Measurements from ENCODE around the gene JPH2.

Gene JPH2

DNA sequence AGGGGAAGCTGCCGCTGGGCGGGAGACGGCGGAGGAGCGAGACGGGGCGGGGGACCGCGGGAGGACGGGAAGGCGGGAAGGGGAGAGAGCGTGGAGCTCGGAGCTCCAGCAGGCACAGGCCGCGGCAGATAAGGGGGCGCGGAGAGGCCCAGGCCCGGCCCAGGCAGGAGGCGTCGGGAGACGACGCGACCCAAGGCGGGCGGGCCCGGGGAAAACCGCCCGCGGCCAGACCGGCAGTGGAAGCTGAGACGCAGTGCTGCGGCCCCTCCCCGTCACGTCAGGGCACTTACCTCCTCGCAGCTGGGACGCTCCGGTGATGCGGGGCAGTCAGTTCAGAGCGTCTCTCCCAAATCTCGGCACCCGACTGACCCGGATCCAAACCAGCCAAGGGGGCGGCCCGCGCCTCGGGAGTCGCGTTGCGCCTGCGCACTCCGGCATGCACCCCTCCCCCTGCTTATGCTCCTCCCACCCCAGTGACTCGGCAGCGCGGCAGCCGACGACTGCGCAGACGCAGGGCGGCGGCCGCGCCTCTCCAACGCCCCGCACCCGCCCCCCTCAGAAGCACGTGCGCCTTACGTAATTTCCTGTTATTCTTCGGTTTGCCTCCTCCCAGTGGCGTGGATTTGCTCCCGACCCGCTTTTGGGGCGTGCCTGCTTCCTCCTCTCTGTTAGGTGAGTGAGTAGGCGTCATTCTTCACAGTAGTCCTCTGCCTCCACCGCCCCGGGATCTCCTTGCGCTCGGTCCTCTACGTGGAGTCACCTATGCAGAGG lies 23.6 kb upstream of the JPH2 start, which contains the start of gene OSER1:
TSS of gene OSER1 (minus strand) at position 366 of the 771 bp plus-strand sequence. CDS start 3,814 bp downstream, outside the sequence.
- TF ChIP-seq YY1 (IDR thresholded peaks at IDR 0.05; ENCODE audit: insufficient read depth, insufficient read length) (no peak), ZNF274 (IDR thresholded peaks at IDR 0.05; ENCODE audit: low read depth, low read length) (no peak), SUZ12 (IDR thresholded peaks at IDR 0.05; ENCODE audit: extremely low read depth, insufficient read depth, insufficient read length) (no peak)
- no peaks in the 10 kb centered on the region for H3K4me1 ChIP-seq (ENCODE audit: insufficient read depth, insufficient read length)
- H3K4me3 ChIP-seq (ENCODE audit: insufficient read length, low read depth), result peak within 1 kb of the TSS; percentile 94
- H3K9ac ChIP-seq (ENCODE audit: insufficient read length, low read depth), result peak within 1 kb of the TSS; percentile 96
- H3K27me3 ChIP-seq (ENCODE audit: insufficient read depth, insufficient read length), result no peaks in the 10 kb centered on the region
- peak; percentile 95 for DNase-seq (ENCODE audit: low read depth, low spot score)
- no peaks in the 10 kb centered on the region for H3K9me3 ChIP-seq (ENCODE audit: insufficient read depth, low read length)
- H3K36me3 ChIP-seq (ENCODE audit: insufficient read depth, insufficient read length, low read length), result peaks cover 12% of the 10 kb centered on the region

DNA sequence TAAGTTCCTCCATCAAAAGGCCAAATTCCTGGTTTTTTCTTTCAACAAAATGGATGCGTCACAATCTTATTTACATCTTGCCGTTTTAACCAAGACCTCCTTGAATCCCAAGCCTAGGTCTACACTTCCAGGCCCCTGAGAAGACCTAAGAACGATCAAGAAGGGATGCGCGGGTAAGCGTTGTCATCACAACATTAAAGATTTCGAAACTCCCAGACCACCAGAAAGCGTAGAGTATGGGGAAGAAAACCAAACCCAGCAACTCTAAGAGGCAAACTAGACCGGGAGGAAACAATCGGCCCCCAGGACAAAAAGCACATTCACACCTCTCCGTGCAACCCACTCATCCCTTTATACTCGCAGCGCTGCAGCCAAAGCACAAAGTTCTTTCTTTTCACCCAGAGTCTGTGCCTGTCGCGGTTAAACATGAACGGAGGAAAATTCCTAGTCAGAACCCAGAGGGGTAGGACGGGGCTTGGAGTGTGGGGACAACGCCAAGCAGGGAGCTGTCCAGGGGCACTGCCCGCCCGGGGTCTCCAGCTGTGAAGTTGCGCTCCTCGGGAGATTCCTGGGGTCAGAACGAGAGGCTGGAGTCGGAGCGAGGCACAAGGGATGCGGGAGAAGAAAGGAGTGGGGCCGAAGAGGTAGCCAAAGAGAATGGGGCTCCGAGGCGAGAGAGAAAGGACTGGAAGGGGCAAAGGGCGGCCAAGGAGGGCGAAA lies 22.9 kb upstream of the JPH2 start:
- Histone ChIP-seq H3K9me3 (ENCODE audit: insufficient read depth, low read length) (no peaks in the 10 kb centered on the region), H3K4me1 (ENCODE audit: insufficient read depth, insufficient read length) (no peaks in the 10 kb centered on the region), H3K4me3 (ENCODE audit: insufficient read length, low read depth) (peak overlapping the region; percentile 94), H3K27me3 (ENCODE audit: insufficient read depth, insufficient read length) (no peaks in the 10 kb centered on the region), H3K36me3 (ENCODE audit: insufficient read depth, insufficient read length, low read length) (peaks cover 19% of the 10 kb centered on the region), H3K9ac (ENCODE audit: insufficient read length, low read depth) (peak overlapping the region; percentile 96)
- no peak for DNase-seq (ENCODE audit: low read depth, low spot score)
- TF ChIP-seq SUZ12 (IDR thresholded peaks at IDR 0.05; ENCODE audit: extremely low read depth, insufficient read depth, insufficient read length) (no peak), ZNF274 (IDR thresholded peaks at IDR 0.05; ENCODE audit: low read depth, low read length) (no peak), YY1 (IDR thresholded peaks at IDR 0.05; ENCODE audit: insufficient read depth, insufficient read length) (no peak)

DNA sequence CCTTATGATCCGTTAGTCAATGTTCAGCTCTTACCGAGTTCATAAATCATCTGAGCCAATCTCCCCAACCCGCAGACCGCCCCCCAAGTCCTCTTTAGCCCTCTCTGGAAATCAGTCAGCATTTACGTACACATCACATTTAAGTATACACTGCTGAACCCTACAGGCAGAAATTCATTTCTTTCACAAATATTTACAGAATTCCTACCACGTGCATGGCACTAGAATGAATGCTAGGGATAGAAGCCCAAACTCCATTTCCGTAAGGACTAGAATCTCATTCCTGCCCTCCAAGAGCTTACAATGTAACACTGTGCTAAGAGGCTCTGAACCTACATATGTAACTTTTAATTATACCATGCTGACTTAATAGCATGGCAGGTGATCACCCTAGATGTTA lies 21.8 kb upstream of the JPH2 start:
- Histone ChIP-seq H3K27me3 (ENCODE audit: insufficient read depth, insufficient read length) (no peaks in the 10 kb centered on the region), H3K4me3 (ENCODE audit: insufficient read length, low read depth) (peak overlapping the region; percentile 94), H3K36me3 (ENCODE audit: insufficient read depth, insufficient read length, low read length) (peaks cover 24% of the 10 kb centered on the region), H3K9ac (ENCODE audit: insufficient read length, low read depth) (peak overlapping the region; percentile 37), H3K9me3 (ENCODE audit: insufficient read depth, low read length) (no peaks in the 10 kb centered on the region), H3K4me1 (ENCODE audit: insufficient read depth, insufficient read length) (no peaks in the 10 kb centered on the region)
- no peak for DNase-seq (ENCODE audit: low read depth, low spot score)
- TF ChIP-seq YY1 (IDR thresholded peaks at IDR 0.05; ENCODE audit: insufficient read depth, insufficient read length) (no peak), SUZ12 (IDR thresholded peaks at IDR 0.05; ENCODE audit: extremely low read depth, insufficient read depth, insufficient read length) (no peak), ZNF274 (IDR thresholded peaks at IDR 0.05; ENCODE audit: low read depth, low read length) (no peak)

DNA sequence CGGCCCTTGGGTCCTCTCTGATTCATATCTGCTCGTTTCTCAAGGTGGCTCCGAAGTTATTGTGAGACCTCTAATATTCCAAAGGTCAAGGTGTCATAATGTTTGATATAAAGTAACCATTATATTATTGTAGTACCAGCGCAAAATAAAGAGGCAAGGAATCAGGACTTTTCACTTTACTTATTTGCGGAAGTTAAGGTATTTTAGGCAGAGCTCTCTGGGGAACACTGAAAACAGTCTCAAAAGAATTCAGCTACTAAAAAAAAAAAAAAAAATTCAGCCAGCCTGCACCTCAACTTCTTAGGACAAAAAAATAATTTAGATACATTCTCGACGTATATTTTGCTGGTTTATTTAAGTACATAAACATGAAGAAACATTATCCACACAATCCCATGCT lies 21.2 kb upstream of the JPH2 start:
- no peak overlapping the region for H3K9ac ChIP-seq (ENCODE audit: insufficient read length, low read depth)
- TF ChIP-seq ZNF274 (IDR thresholded peaks at IDR 0.05; ENCODE audit: low read depth, low read length) (no peak), YY1 (IDR thresholded peaks at IDR 0.05; ENCODE audit: insufficient read depth, insufficient read length) (no peak), SUZ12 (IDR thresholded peaks at IDR 0.05; ENCODE audit: extremely low read depth, insufficient read depth, insufficient read length) (no peak)
- H3K27me3 ChIP-seq (ENCODE audit: insufficient read depth, insufficient read length), result no peaks in the 10 kb centered on the region
- no peak overlapping the region for H3K4me3 ChIP-seq (ENCODE audit: insufficient read length, low read depth)
- H3K4me1 ChIP-seq (ENCODE audit: insufficient read depth, insufficient read length), result no peaks in the 10 kb centered on the region
- H3K36me3 ChIP-seq (ENCODE audit: insufficient read depth, insufficient read length, low read length), result peaks cover 26% of the 10 kb centered on the region
- no peaks in the 10 kb centered on the region for H3K9me3 ChIP-seq (ENCODE audit: insufficient read depth, low read length)
- no peak for DNase-seq (ENCODE audit: low read depth, low spot score)

DNA sequence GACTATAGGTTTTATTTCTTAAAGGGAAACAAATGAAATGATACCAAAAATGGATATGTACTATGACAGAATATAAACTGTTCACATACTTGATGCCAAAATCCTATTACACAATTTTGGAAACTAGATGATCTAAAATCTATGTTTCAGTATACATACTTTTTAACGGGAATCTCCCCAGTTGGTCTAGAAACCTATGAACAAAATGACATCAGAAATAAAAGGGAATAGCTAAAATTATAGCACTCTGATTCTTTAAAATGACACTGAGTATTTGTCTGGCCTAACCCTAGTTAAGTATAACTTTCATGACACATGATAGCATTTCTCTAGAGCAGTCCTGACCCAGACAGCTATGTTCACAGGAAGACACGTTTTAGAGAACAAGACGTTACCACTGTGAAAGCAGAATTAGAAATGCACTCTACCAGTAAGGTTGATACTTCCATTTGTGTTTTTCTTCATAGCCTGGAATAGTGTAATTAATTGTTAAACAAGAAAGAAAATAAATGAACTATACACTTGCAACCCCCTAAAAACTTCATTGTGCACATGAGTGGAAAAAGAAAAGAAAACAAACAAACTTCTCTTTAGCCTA lies 20.2 kb upstream of the JPH2 start:
- TF ChIP-seq ZNF274 (IDR thresholded peaks at IDR 0.05; ENCODE audit: low read depth, low read length), result no peak
- no peak for TF ChIP-seq YY1 (IDR thresholded peaks at IDR 0.05; ENCODE audit: insufficient read depth, insufficient read length)
- DNase-seq (ENCODE audit: low read depth, low spot score), result no peak
- no peaks in the 10 kb centered on the region for H3K9me3 ChIP-seq (ENCODE audit: insufficient read depth, low read length)
- H3K4me3 ChIP-seq (ENCODE audit: insufficient read length, low read depth), result no peak overlapping the region
- H3K27me3 ChIP-seq (ENCODE audit: insufficient read depth, insufficient read length), result no peaks in the 10 kb centered on the region
- H3K36me3 ChIP-seq (ENCODE audit: insufficient read depth, insufficient read length, low read length), result peaks cover 34% of the 10 kb centered on the region
- no peaks in the 10 kb centered on the region for H3K4me1 ChIP-seq (ENCODE audit: insufficient read depth, insufficient read length)
- H3K9ac ChIP-seq (ENCODE audit: insufficient read length, low read depth), result no peak overlapping the region

DNA sequence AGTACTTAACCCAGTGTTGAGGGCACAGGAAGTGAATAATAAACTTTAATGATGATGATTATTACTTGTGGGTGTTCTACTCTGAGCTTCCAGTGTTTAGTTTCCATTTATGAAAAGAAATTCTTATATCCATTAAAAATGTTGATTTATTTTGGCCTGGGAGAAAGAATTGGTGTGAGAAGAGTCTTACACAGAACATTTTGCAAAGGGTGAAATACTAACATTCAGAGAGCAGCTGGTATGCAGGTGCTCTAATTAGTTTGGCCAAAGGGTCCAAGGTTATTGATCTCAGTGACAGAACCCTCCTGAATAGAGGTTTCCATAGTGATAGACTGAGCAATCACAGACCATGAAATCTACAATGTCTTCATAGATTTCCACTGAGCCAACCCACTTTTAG lies 19.1 kb upstream of the JPH2 start:
- no peak overlapping the region for H3K4me3 ChIP-seq (ENCODE audit: insufficient read length, low read depth)
- H3K4me1 ChIP-seq (ENCODE audit: insufficient read depth, insufficient read length), result no peaks in the 10 kb centered on the region
- no peaks in the 10 kb centered on the region for H3K9me3 ChIP-seq (ENCODE audit: insufficient read depth, low read length)
- TF ChIP-seq YY1 (IDR thresholded peaks at IDR 0.05; ENCODE audit: insufficient read depth, insufficient read length) (no peak), ZNF274 (IDR thresholded peaks at IDR 0.05; ENCODE audit: low read depth, low read length) (no peak), SUZ12 (IDR thresholded peaks at IDR 0.05; ENCODE audit: extremely low read depth, insufficient read depth, insufficient read length) (no peak)
- peaks cover 45% of the 10 kb centered on the region for H3K36me3 ChIP-seq (ENCODE audit: insufficient read depth, insufficient read length, low read length)
- DNase-seq (ENCODE audit: low read depth, low spot score), result no peak
- H3K9ac ChIP-seq (ENCODE audit: insufficient read length, low read depth), result no peak overlapping the region
- H3K27me3 ChIP-seq (ENCODE audit: insufficient read depth, insufficient read length), result no peaks in the 10 kb centered on the region

DNA sequence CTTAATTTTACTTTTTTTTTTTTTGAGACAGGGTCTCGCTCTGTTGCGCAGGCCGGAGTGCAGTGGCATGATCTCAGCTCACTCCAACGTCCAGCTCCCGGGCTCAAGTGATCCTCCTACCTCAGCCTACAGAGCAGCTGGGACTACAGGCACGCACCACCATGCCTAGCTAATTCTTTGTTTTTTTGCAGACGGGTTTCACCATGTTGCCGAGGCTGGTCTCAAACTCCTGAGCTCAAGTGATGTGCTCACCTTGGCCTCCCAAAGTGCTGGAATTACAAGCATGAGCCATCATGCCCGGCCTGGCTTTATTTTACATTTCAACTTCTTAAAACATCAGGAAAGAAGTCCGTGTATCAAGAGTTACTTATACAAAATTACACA lies 17.8 kb upstream of the JPH2 start:
- TF ChIP-seq YY1 (IDR thresholded peaks at IDR 0.05; ENCODE audit: insufficient read depth, insufficient read length) (no peak), ZNF274 (IDR thresholded peaks at IDR 0.05; ENCODE audit: low read depth, low read length) (no peak), SUZ12 (IDR thresholded peaks at IDR 0.05; ENCODE audit: extremely low read depth, insufficient read depth, insufficient read length) (no peak)
- Histone ChIP-seq H3K27me3 (ENCODE audit: insufficient read depth, insufficient read length) (no peaks in the 10 kb centered on the region), H3K4me3 (ENCODE audit: insufficient read length, low read depth) (no peak overlapping the region), H3K4me1 (ENCODE audit: insufficient read depth, insufficient read length) (no peaks in the 10 kb centered on the region), H3K9ac (ENCODE audit: insufficient read length, low read depth) (no peak overlapping the region), H3K9me3 (ENCODE audit: insufficient read depth, low read length) (no peaks in the 10 kb centered on the region), H3K36me3 (ENCODE audit: insufficient read depth, insufficient read length, low read length) (peaks cover 58% of the 10 kb centered on the region)
- no peak for DNase-seq (ENCODE audit: low read depth, low spot score)

Data from NT2/D1 (cell line).